NB4 (cell line): ENCODE measurements around the gene ACO2.

ENCODE experiments used
- CTCF ChIP-seq: IDR thresholded peaks from one replicate; pipeline ENCODE4 v1.5.1; 2012; ENCODE audit warnings: low read depth, low read length
- POLR2A ChIP-seq: IDR thresholded peaks from 2 replicates; pipeline ENCODE4 v1.6.1; 2011; ENCODE audit warnings: mild to moderate bottlenecking; ENCODE audit not compliant: insufficient read length; ENCODE audit errors: extremely low read depth

GRCh38 chr22:41576877-41577276, 108.0 kb downstream of the ACO2 start:
- TF ChIP-seq CTCF (peak; percentile 79), POLR2A (no peak)
